ENCODE results near the gene OR10P1. TPM values are rescaled to one million over a fixed set of nuclear protein-coding genes. Genes with fewer than 3 reads are reported as not detected.

OR10P1 gene
- total and polyA plus RNA-seq, 10 of the 15 experiments (the other 5 are each of a cell fraction or from before 2014, with no cell fraction given) = not detected

GRCh38 chr12:55673638-55674037 is 36.9 kb downstream of the OR10P1 start (continued):
- TF ChIP-seq ZNF687 (IDR thresholded peaks at IDR 0.05) (0 out of 2 replicates have a peak, but pooled peaks have one; percentile 36), SMARCA5 (IDR thresholded peaks at IDR 0.05) (0 out of 2 replicates have a peak, but pooled peaks have one; percentile 43), SPI1 (IDR thresholded peaks at IDR 0.05; ENCODE audit: borderline replicate concordance, insufficient read depth, low read depth, low read length) (peak; percentile 95), HDGF (IDR thresholded peaks at IDR 0.05) (0 out of 2 replicates have a peak, but pooled peaks have one; percentile 20), IKZF2 (IDR thresholded peaks at IDR 0.05) (peak; percentile 21 to 25; a peak in 1 of 4 replicates), GATAD2B (conservative IDR thresholded peaks at IDR 0.05; ENCODE audit: low read depth) (0 out of 2 replicates have a peak, but pooled peaks have one; percentile 27), NR2F1 (conservative IDR thresholded peaks at IDR 0.05) (0 out of 2 replicates have a peak, but pooled peaks have one; percentile 26), NBN (IDR thresholded peaks at IDR 0.05) (peak; percentile 71), MTA2 (IDR thresholded peaks at IDR 0.05; ENCODE audit: low read depth) (peak; percentile 57), ATF7 (IDR thresholded peaks at IDR 0.05; ENCODE audit: low read depth) (no peak), CBX5 (IDR thresholded peaks at IDR 0.05; ENCODE audit: low read depth) (0 out of 2 replicates have a peak, but pooled peaks have one; percentile 20), MLLT1 (IDR thresholded peaks at IDR 0.05) (0 out of 2 replicates have a peak, but pooled peaks have one; percentile 28), CUX1 (IDR thresholded peaks at IDR 0.05; ENCODE audit: insufficient replicate concordance, low read depth, low read length) (no peak), CREM (IDR thresholded peaks at IDR 0.05; ENCODE audit: low read depth) (no peak)

All from GM12878 (cell line).